ENCODE measurements around the gene GTF3C5.

Gene GTF3C5

DNA sequence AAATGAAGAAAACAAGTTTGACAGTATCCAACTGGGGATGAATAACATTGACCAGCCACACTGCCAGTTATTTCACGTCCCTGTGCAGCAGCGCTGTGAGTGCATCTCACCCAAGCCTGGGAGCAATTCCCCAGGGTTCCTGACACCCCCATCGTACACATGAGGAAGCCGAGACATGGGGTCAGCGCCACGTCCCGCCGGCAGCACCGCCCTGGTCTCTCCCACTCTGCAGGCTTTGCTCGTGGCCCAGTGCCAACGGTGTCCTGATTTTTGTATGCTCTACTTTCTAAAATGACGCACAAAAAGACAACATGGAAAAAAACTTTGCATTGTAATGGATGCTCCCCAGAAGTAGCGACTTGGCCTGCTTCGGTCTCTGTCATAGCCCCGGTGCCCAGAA is 14.3 kb downstream of the GTF3C5 start:
- DNase-seq (ENCODE audit: low read depth) = no peak
- in situ Hi-C loops (cut with HindIII; ENCODE audit: low sequenced_read_pairs) = no loop called here
- H3K4me3 ChIP-seq (ENCODE audit: low read depth, low read length) = no peak overlapping the region
- no peak for TF ChIP-seq CTCF (IDR thresholded peaks at IDR 0.05; ENCODE audit: low read depth, low read length, missing control alignments)

DNA sequence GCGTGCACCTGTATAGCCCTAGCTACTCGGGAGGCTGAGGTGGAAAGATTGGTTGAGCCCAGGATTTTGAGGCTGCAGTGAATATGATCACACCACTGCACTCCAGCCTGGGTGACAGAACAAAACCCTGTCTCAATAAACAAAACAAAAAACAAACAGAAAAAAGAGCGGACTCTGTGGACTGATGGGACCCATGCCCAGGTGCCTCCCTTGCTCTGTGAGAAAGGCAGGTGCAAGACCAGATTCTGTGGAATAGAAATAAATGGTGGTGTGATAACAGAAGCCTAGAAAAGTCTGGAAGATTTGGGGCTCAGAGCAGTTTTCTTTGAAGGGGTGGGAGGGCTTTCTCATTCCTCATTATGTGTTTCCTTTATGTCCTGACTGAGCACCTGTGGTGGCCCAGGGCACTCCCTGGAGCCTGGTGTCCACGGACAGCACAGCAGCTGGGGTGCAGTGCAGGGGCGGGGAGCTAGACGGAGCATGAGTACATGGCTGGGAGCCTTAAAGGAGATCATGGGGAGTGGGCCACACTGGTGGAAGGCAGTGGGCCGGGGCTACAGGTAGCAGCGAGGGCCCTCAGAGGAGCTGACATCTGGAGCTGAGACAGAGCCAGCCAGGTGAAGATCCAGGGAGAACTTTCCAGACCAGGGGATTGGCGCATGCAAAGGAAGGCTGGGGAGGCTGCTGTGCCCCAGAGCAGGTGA is 15.6 kb downstream of the GTF3C5 start:
- in situ Hi-C loops (cut with HindIII; ENCODE audit: low sequenced_read_pairs) = no loop called here
- TF ChIP-seq CTCF (IDR thresholded peaks at IDR 0.05; ENCODE audit: low read depth, low read length, missing control alignments) = no peak
- DNase-seq (ENCODE audit: low read depth) = no peak
- H3K4me3 ChIP-seq (ENCODE audit: low read depth, low read length) = no peak overlapping the region

DNA sequence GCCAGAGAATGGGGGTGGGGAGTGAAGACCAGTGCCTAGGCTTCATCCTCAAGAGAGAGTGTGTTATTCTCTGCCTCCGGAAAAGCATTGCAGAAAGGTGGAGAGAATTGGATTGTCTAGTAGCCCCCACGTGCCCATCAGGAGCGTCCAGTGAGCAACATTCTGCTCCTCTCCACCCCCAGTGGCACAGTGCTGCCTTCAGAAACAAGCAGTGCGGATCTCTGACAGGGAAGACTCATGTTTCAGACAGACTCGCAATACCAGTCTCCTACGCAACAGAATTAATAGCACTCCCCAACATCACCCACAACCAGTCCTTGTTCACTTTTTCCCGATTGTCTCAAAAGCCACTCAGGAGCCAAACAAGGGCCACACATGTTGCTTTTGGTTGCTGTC is 16.1 kb downstream of the GTF3C5 start:
- H3K4me3 ChIP-seq (ENCODE audit: low read depth, low read length) = no peak overlapping the region
- TF ChIP-seq CTCF (IDR thresholded peaks at IDR 0.05; ENCODE audit: low read depth, low read length, missing control alignments) = no peak
- DNase-seq (ENCODE audit: low read depth) = no peak
- in situ Hi-C loops (cut with HindIII; ENCODE audit: low sequenced_read_pairs) = no loop called here

DNA sequence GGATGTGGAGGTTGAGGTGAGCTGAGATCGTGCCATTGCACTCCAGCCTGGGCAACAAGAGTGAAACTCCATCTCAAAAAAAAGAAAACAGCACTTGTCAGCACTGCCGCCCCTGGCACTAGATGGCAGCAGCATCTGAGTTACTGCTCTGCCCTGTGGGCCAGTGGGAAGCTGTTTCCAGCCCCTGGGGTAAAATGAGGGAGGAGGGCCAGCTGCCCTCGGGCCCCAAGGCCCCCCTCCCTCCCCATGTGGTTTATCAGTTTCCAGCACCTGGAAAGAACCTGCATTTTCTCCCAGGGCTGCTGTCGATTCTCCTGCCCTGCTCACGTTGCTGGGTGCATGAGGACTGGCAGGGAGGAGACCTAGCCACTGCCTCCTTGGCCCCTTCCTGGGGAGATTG is 17.8 kb downstream of the GTF3C5 start:
- peak; percentile 33 for TF ChIP-seq CTCF (IDR thresholded peaks at IDR 0.05; ENCODE audit: low read depth, low read length, missing control alignments)
- DNase-seq (ENCODE audit: low read depth) = no peak
- H3K4me3 ChIP-seq (ENCODE audit: low read depth, low read length) = no peak overlapping the region
- in situ Hi-C loops (cut with HindIII; ENCODE audit: low sequenced_read_pairs) = no loop called here

DNA sequence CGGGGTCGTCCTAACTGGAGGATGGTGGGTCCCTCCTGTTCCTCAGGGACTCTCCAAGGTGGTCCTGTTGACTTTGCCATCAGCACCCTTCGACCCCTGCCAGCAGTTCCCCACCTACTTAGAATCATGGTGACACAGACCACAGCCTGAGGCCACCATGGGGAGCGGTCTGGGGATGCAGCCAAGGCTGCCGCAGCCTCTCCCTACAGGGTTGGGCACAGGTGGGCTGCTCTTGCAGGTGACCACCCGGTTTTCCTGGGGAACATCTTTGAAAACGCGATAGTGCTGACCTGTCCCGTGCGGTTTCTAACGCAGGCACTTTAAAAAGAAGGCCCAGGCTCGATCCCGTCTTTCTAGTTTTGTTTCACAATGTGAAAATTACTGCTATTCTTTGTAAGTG is 18.2 kb downstream of the GTF3C5 start:
- TF ChIP-seq CTCF (IDR thresholded peaks at IDR 0.05; ENCODE audit: low read depth, low read length, missing control alignments) = no peak
- DNase-seq (ENCODE audit: low read depth) = no peak
- in situ Hi-C loops (cut with HindIII; ENCODE audit: low sequenced_read_pairs) = no loop called here
- H3K4me3 ChIP-seq (ENCODE audit: low read depth, low read length) = no peak overlapping the region

DNA sequence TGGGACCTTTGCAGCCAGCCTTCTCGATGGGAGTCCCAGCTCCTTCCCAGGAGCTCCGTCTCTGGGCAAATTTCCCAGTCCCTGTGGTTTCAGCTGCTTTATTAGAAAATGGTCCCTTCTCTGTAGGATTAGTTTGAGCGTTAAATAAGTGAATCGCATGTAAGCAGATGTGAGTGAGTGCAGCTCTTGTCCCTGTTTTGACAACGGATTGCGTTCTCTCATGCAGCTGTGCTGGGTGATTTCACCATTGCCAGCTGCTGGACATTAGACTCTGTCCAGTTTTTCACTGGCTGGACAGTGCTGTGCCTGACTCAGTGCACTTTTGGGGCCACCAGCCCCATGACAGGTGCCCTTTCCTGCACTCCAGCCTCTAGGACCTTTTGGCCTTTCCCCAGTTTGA is 19.3 kb downstream of the GTF3C5 start:
- no peak for TF ChIP-seq CTCF (IDR thresholded peaks at IDR 0.05; ENCODE audit: low read depth, low read length, missing control alignments)
- no peak overlapping the region for H3K4me3 ChIP-seq (ENCODE audit: low read depth, low read length)
- peak; percentile 24 for DNase-seq (ENCODE audit: low read depth)
- in situ Hi-C loops (cut with HindIII; ENCODE audit: low sequenced_read_pairs) = no loop called here

Measured in astrocyte of the cerebellum (primary cell).